Measurements from ENCODE around the gene ANXA5.

ANXA5 gene

DNA sequence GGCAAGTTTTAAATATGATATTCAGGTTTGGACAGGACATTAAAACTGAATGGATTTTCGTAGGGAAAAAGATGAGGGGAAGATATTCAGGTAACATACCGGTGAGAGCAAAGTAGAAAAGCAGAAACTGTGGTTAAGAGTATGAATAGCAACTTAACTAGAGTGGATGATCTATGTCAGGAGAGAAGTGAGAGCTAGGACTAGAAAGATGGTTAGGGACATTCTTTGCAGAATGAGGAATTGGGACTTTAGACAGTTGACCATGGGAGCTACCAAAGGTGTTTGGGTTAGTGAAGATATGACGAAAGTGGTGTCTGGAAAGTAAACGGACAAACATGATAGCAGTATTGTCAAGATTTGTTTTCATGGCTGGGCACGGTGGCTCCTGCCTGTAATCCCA is 45.2 kb downstream of the ANXA5 start:
- no peak for DNase-seq (ENCODE audit: low read depth)
- no peak overlapping the region for H3K4me3 ChIP-seq (ENCODE audit: low read depth, low read length)
- TF ChIP-seq POLR2A (IDR thresholded peaks at IDR 0.05; ENCODE audit: extremely low read depth, insufficient read length), result no peak
- TF ChIP-seq MYC (IDR thresholded peaks at IDR 0.05; ENCODE audit: low read depth, low read length), result no peak
- TF ChIP-seq, protein P1, sequence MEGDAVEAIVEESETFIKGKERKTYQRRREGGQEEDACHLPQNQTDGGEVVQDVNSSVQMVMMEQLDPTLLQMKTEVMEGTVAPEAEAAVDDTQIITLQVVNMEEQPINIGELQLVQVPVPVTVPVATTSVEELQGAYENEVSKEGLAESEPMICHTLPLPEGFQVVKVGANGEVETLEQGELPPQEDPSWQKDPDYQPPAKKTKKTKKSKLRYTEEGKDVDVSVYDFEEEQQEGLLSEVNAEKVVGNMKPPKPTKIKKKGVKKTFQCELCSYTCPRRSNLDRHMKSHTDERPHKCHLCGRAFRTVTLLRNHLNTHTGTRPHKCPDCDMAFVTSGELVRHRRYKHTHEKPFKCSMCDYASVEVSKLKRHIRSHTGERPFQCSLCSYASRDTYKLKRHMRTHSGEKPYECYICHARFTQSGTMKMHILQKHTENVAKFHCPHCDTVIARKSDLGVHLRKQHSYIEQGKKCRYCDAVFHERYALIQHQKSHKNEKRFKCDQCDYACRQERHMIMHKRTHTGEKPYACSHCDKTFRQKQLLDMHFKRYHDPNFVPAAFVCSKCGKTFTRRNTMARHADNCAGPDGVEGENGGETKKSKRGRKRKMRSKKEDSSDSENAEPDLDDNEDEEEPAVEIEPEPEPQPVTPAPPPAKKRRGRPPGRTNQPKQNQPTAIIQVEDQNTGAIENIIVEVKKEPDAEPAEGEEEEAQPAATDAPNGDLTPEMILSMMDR (IDR thresholded peaks at IDR 0.05; ENCODE audit: low read depth, low read length), result no peak
- TF ChIP-seq, protein P2, sequence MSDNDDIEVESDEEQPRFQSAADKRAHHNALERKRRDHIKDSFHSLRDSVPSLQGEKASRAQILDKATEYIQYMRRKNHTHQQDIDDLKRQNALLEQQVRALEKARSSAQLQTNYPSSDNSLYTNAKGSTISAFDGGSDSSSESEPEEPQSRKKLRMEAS (IDR thresholded peaks at IDR 0.05; ENCODE audit: low read depth, low read length), result no peak

DNA sequence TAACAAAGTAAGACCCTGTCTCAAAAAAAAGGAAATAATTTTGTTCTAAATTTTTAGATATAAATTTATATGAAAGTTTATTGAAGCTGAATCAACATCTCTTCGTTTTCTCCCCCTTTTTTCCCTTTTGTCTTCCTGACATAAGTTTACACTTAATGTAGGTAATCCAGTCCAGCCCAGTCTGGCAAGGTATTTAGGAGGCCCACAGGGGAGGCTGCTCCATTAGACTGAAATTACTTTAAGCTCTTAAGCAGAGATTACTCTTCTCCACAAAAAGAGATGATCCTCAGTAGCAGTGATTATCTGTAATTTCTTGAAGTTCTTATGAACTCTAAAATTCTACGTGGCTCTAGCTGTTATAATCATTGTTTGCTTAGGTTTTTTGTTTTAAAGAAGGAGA is 46.0 kb downstream of the ANXA5 start:
- DNase-seq (ENCODE audit: low read depth), result no peak
- H3K4me3 ChIP-seq (ENCODE audit: low read depth, low read length), result no peak overlapping the region
- TF ChIP-seq, protein P2 (IDR thresholded peaks at IDR 0.05; ENCODE audit: low read depth, low read length), result no peak
- TF ChIP-seq, protein P1 (IDR thresholded peaks at IDR 0.05; ENCODE audit: low read depth, low read length), result no peak
- TF ChIP-seq POLR2A (IDR thresholded peaks at IDR 0.05; ENCODE audit: extremely low read depth, insufficient read length), result no peak

DNA sequence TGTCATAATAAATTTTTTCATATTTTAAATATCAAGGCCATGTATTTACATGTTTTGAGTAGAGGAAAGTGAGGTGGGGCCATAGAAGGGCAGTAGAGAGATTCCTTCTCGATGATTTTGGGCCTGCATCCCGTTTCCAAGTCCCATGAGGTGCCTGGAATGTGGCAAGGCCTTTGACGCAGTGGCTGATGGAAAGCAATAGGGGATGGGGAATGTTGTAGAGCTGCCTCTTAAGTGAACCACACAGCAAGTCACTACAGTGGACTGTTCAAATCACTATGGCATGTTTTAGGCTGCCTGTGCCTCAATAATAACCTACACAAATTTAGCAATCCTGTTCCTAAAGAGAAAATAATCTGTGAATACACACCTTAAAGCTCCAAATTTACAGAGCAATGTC is 48.3 kb downstream of the ANXA5 start:
- DNase-seq (ENCODE audit: low read depth), result no peak
- TF ChIP-seq, protein P2 (IDR thresholded peaks at IDR 0.05; ENCODE audit: low read depth, low read length), result no peak
- TF ChIP-seq POLR2A (IDR thresholded peaks at IDR 0.05; ENCODE audit: extremely low read depth, insufficient read length), result no peak
- TF ChIP-seq, protein P1 (IDR thresholded peaks at IDR 0.05; ENCODE audit: low read depth, low read length), result no peak
- no peak for TF ChIP-seq MYC (IDR thresholded peaks at IDR 0.05; ENCODE audit: low read depth, low read length)

DNA sequence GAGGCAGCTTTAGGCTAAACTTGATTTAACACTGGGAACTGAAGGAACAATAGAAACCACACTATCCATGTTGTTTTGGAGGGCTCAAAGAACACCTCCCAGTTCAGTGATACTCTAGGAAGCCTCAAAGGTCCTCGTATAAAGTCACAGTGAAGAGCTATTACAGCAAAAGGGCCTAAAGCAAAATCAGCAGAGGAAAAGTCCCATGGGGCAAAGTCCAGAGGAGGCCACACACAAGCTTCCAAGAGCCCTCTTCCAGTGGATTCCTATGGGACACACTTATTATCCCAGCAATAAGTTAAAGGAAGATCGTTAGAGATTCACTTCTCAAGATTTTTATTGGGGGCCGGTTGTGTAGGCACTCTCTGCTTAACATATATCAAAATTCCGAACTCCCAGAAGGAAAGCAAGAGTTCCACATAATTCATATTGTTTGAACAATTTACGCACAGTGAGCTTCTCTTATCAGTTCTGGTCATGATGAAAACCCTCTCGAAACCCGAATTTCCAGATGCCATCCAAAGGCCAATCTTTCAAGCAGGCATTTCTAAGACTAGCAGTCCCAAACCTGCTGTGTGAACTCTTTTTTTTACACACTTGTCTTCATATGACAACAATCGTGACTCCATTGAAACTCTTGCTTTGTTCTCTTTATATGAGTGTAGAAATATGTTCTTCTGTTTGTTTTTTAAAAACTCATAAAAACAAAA is 53.7 kb downstream of the ANXA5 start:
- H3K4me3 ChIP-seq (ENCODE audit: low read depth, low read length), result no peak overlapping the region
- no peak for TF ChIP-seq POLR2A (IDR thresholded peaks at IDR 0.05; ENCODE audit: extremely low read depth, insufficient read length)
- TF ChIP-seq, protein P1 (IDR thresholded peaks at IDR 0.05; ENCODE audit: low read depth, low read length), result no peak
- no peak for TF ChIP-seq MYC (IDR thresholded peaks at IDR 0.05; ENCODE audit: low read depth, low read length)
- TF ChIP-seq, protein P2 (IDR thresholded peaks at IDR 0.05; ENCODE audit: low read depth, low read length), result no peak
- DNase-seq (ENCODE audit: low read depth), result no peak

More for the DNA sequence above, 48.3 kb downstream of the ANXA5 start:
- H3K4me3 ChIP-seq (ENCODE audit: low read depth, low read length), result no peak overlapping the region

DNA sequence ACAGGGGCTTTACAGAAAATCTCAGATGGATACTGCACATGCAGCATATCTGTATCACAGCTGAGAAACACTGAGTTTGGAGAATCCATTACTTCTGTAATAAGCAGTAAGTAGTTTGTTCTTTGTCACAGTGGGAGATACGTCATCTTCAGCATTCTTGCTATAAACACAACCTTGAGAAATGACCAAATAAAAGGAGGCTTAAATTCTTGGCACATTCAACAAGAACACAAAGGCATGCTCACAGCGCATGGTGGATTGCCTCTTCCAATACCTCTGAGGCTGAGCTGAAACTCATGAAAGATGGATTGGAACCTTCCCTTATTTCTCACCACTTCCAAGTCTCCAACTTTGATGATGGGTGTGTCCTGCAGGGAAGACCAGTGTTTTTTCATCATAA is 54.5 kb downstream of the ANXA5 start:
- no peak for DNase-seq (ENCODE audit: low read depth)
- no peak overlapping the region for H3K4me3 ChIP-seq (ENCODE audit: low read depth, low read length)
- TF ChIP-seq, protein P1 (IDR thresholded peaks at IDR 0.05; ENCODE audit: low read depth, low read length), result no peak
- TF ChIP-seq, protein P2 (IDR thresholded peaks at IDR 0.05; ENCODE audit: low read depth, low read length), result no peak
- no peak for TF ChIP-seq POLR2A (IDR thresholded peaks at IDR 0.05; ENCODE audit: extremely low read depth, insufficient read length)
- no peak for TF ChIP-seq MYC (IDR thresholded peaks at IDR 0.05; ENCODE audit: low read depth, low read length)

All from NB4 (cell line).